Astrocyte of the cerebellum (primary cell): ENCODE data around the gene ZDHHC1.

Experiments
- DNase-seq: peaks from one replicate; pipeline ENCODE4 v3.0.0-alpha.2; 2011; ENCODE audit warnings: low read depth
- H3K4me3 ChIP-seq: 2 replicates; pipeline ENCODE4 v1.5.1; 2011; ENCODE audit warnings: mild to moderate bottlenecking, low read depth, low read length, moderate library complexity
- in situ Hi-C: cut with HindIII; loops from 2 replicates; pipeline ENCODE4 v1.10.0; 2017; ENCODE audit warnings: low sequenced_read_pairs
- TF ChIP-seq, protein P1 (sequence below): IDR thresholded peaks from 2 replicates; pipeline ENCODE4 v1.5.1; 2012; ENCODE audit warnings: low read length, low read depth, moderate library complexity, mild to moderate bottlenecking; ENCODE audit errors: missing control alignments

ZDHHC1 gene

GRCh38 chr16:67433131-67433719 lies 16.9 kb upstream of the ZDHHC1 start:
- in situ Hi-C loops, result no loop called here
- H3K4me3 ChIP-seq, result no peak overlapping the region
- no peak for DNase-seq
- TF ChIP-seq, protein P1, sequence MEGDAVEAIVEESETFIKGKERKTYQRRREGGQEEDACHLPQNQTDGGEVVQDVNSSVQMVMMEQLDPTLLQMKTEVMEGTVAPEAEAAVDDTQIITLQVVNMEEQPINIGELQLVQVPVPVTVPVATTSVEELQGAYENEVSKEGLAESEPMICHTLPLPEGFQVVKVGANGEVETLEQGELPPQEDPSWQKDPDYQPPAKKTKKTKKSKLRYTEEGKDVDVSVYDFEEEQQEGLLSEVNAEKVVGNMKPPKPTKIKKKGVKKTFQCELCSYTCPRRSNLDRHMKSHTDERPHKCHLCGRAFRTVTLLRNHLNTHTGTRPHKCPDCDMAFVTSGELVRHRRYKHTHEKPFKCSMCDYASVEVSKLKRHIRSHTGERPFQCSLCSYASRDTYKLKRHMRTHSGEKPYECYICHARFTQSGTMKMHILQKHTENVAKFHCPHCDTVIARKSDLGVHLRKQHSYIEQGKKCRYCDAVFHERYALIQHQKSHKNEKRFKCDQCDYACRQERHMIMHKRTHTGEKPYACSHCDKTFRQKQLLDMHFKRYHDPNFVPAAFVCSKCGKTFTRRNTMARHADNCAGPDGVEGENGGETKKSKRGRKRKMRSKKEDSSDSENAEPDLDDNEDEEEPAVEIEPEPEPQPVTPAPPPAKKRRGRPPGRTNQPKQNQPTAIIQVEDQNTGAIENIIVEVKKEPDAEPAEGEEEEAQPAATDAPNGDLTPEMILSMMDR, result no peak

- no peak overlapping the region for H3K4me3 ChIP-seq
- no peak for DNase-seq
- in situ Hi-C loops, result no loop called here
- TF ChIP-seq, protein P1, result no peak
Measured at GRCh38 chr16:67432506-67432890, 16.2 kb upstream of the ZDHHC1 start.

DNA sequence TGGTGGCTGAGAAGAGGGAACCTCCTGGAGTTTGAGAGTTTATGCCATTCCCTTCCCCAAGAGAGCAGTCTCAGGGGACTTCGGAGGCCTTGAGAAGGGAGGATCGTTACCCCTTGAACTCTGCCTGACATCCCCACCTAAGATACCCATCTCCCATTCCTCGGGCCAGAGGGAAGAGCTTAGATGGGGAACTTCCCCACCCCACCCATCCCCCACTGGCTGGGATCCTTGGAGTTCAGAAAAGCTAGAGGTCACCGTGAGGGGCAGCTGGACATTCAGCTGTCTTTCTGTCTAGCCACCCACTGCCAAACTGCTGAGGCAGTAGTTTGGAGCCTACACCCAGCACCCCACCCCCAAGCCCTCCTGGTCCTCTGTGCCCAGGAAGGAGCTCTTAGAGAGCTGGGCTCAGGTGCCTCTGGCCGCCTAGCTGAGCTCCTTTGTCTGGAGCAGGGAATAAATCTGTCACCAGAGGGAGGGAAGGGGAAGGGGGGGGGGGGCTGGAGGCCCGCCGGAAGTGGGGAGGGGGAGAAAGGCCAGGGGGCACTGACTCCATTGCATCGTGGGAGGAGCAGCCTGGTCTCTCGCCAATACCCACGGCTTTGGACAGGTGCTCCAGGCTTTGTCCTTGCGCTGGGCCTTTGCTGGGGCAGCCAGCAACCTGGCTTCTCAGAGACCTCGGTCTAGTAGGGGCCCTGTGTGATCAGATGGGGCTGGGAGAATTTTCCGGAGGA lies 15.7 kb upstream of the ZDHHC1 start:
- H3K4me3 ChIP-seq, result no peak overlapping the region
- no peak for DNase-seq
- in situ Hi-C loops, result no loop called here
- TF ChIP-seq, protein P1, result no peak

GRCh38 chr16:67430977-67431774 lies 14.9 kb upstream of the ZDHHC1 start, which contains the start of gene HSD11B2:
Gene HSD11B2 (plus strand): TSS chr16:67431121. CDS start chr16:67431249, 128 bp downstream.
- no peak for DNase-seq
- in situ Hi-C loops, result no loop called here
- peak within 1 kb of the TSS; percentile 20 for H3K4me3 ChIP-seq
- TF ChIP-seq, protein P1, result no peak

GRCh38 chr16:67430504-67430976 lies 14.3 kb upstream of the ZDHHC1 start:
- peak overlapping the region; percentile 20 for H3K4me3 ChIP-seq
- in situ Hi-C loops, result no loop called here
- TF ChIP-seq, protein P1, result no peak
- no peak for DNase-seq

DNA sequence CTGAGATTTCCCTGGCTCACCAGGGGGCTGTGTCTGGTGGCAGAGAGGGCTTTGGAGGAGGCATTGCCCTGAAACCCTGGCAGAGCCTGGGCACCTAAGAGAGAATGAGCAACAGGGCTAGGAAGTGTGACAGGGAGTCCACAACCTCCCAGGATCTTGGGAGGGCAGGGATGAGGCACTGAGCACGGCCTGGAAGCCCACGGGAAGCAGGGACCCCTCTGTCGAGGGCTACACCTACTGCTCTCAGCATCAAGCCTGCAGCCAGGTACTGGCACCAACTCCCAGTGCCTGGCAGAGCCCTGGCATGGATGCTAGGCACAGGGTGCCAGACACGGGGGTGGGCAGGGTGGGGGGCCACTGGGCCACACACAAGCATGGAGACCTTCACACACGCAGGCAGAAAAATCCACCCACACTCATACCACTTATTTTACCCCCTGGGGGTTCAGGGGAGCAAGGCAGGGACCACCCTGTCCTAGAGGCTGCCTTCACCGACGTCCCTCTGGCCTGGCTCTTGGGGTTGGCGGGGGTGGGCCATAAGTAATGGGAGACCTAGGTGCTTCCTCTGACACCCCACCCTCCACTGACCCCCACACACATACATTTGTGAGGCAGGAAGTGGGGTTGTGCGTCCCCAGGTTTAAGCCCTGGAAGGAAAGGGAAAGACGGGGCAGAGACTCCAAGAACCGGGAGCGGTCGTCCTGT lies 13.7 kb upstream of the ZDHHC1 start:
- peak overlapping the region; percentile 20 for H3K4me3 ChIP-seq
- TF ChIP-seq, protein P1, result no peak

More for the DNA sequence above, 13.7 kb upstream of the ZDHHC1 start:
- in situ Hi-C loops, result no loop called here
- DNase-seq, result no peak
